NCI-H1105 treated with DMSO at 0.1 percent for 48 hours (cell line): Measurements from ENCODE around the gene TMEM80.
"Not testable (repeated sequence)": the region's sequence is repeated elsewhere in the genome, so short reads cannot be mapped to it uniquely, and the experiment has no call there.

Source experiments
- DNase-seq: peaks from one replicate; lab custom pipeline; 2025; lab: John Stamatoyannopoulos, UW

The TMEM80 gene

GRCh38 chr11:721247-721740 lies 25.7 kb downstream of the TMEM80 start:
- peak; percentile 31 for DNase-seq

GRCh38 chr11:721741-722345 lies 26.2 kb downstream of the TMEM80 start:
- peak; percentile 64 for DNase-seq

- no peak for DNase-seq
These were observed 26.8 kb downstream of the TMEM80 start for GRCh38 chr11:722346-722811.

- peak; percentile 53 for DNase-seq
These were observed 27.7 kb downstream of the TMEM80 start for GRCh38 chr11:723120-723883.

GRCh38 chr11:724049-724777 lies 28.6 kb downstream of the TMEM80 start:
- no peak for DNase-seq

GRCh38 chr11:724778-725386 lies 29.3 kb downstream of the TMEM80 start:
- DNase-seq, result no peak

GRCh38 chr11:725624-726202 lies 30.1 kb downstream of the TMEM80 start:
- DNase-seq, result peak; percentile 21

- peak; percentile 74 for DNase-seq
These were observed 30.9 kb downstream of the TMEM80 start for GRCh38 chr11:726278-727220.

GRCh38 chr11:727281-727701 lies 31.7 kb downstream of the TMEM80 start:
- DNase-seq, result no peak

GRCh38 chr11:727859-728748 lies 32.5 kb downstream of the TMEM80 start:
- no peak for DNase-seq

- no peak for DNase-seq
These were observed 33.4 kb downstream of the TMEM80 start for GRCh38 chr11:728901-729491.

- no peak for DNase-seq
These were observed 34.0 kb downstream of the TMEM80 start for GRCh38 chr11:729492-730074.

GRCh38 chr11:733072-733471 lies 37.5 kb downstream of the TMEM80 start:
- no peak for DNase-seq

GRCh38 chr11:734541-734940 lies 38.9 kb downstream of the TMEM80 start:
- DNase-seq, result not testable (repeated sequence)

GRCh38 chr11:737366-737765 lies 41.8 kb downstream of the TMEM80 start:
- DNase-seq, result no peak

- DNase-seq, result not testable (repeated sequence)
These were observed 42.3 kb downstream of the TMEM80 start for GRCh38 chr11:737899-738298.

GRCh38 chr11:742156-742546 lies 46.5 kb downstream of the TMEM80 start:
- DNase-seq, result no peak

GRCh38 chr11:742571-743201 lies 47.1 kb downstream of the TMEM80 start:
- no peak for DNase-seq
